SU-DHL-6 (cell line): Measurements from ENCODE around the gene FAM89A.

ENCODE experiments used
- H2AFZ ChIP-seq: fragments of 200-600 bp; sonication (generic); 2 replicates; pipeline ENCODE4 v1.6.1; 2014; ENCODE audit warnings: low read depth, mild to moderate bottlenecking, moderate library complexity, mixed read lengths, antibody characterized with exemption, low read length; ENCODE audit not compliant: severe bottlenecking
- H3F3A ChIP-seq: fragments of 200-600 bp; shearing (Covaris generic); 2 replicates; pipeline ENCODE4 v1.6.0; 2016; ENCODE audit warnings: antibody characterized with exemption, mild to moderate bottlenecking; ENCODE audit not compliant: insufficient read depth
- H3K27ac ChIP-seq: fragments of 200-600 bp; sonication (generic); 2 replicates; pipeline ENCODE4 v1.5.1; 2016; ENCODE audit warnings: low read depth, mild to moderate bottlenecking, low read length, moderate library complexity, mixed read lengths
- H3K27me3 ChIP-seq: fragments of 200-600 bp; sonication (generic), shearing (Covaris generic); 2 replicates; pipeline ENCODE4 v1.6.0; 2014; ENCODE audit warnings: mild to moderate bottlenecking, low read length
- H3K36me3 ChIP-seq: fragments of 200-600 bp; sonication (generic); 2 replicates; pipeline ENCODE4 v1.6.1; 2014; ENCODE audit warnings: mild to moderate bottlenecking, low read length, mixed read lengths
- H3K4me2 ChIP-seq: fragments of 300-600, 200-600 bp; shearing (Covaris generic), sonication (generic); 2 replicates; pipeline ENCODE4 v1.6.0; 2014; ENCODE audit warnings: low read length, low read depth, mild to moderate bottlenecking; ENCODE audit not compliant: poor library complexity, severe bottlenecking
- H3K4me3 ChIP-seq: fragments of 200-600 bp; sonication (generic); 2 replicates; pipeline ENCODE4 v1.5.1; 2014; ENCODE audit warnings: antibody characterized with exemption, low read length, mild to moderate bottlenecking, mixed read lengths; ENCODE audit not compliant: insufficient read depth, poor library complexity, severe bottlenecking
- H3K79me2 ChIP-seq: fragments of 200-600 bp; sonication (generic); 2 replicates; pipeline ENCODE4 v1.6.1; 2014; ENCODE audit warnings: mild to moderate bottlenecking, low read length, moderate library complexity; ENCODE audit not compliant: insufficient read depth
- H3K9ac ChIP-seq: fragments of 200-600 bp; sonication (generic); 2 replicates; pipeline ENCODE4 v1.7.0; 2014; ENCODE audit warnings: mild to moderate bottlenecking, low read length
- H3K9me2 ChIP-seq: fragments of 200-600 bp; sonication (generic); replicated peaks from 2 replicates; pipeline ENCODE4 v1.6.1; 2014; ENCODE audit warnings: low read length; ENCODE audit not compliant: insufficient read depth
- H3K9me3 ChIP-seq: fragments of 200-600 bp; sonication (generic); 2 replicates; pipeline ENCODE4 v1.6.1; 2014; ENCODE audit warnings: low read length, mixed read lengths; ENCODE audit not compliant: insufficient read depth
- H4K20me1 ChIP-seq: fragments of 200-600 bp; sonication (generic); 2 replicates; pipeline ENCODE4 v1.6.1; 2014; ENCODE audit warnings: low read depth, mild to moderate bottlenecking, antibody characterized with exemption, low read length, moderate library complexity, mixed read lengths
- EZH2phosphoT487 ChIP-seq: fragments of 200-600 bp; sonication (generic), shearing (Covaris generic); conservative IDR thresholded peaks from 2 replicates; pipeline ENCODE4 v1.6.1; 2018; ENCODE audit warnings: mild to moderate bottlenecking, antibody characterized with exemption, low read length, moderate library complexity, mixed read lengths
- TF ChIP-seq, protein P1 (sequence below): fragments of 200-600 bp; sonication (generic); IDR thresholded peaks from one replicate; pipeline ENCODE4 v1.5.1; 2017; ENCODE audit warnings: antibody characterized with exemption, mild to moderate bottlenecking, low read length, moderate library complexity; ENCODE audit not compliant: insufficient read depth, poor library complexity, severe bottlenecking

The FAM89A gene

GRCh38 chr1:231057410-231057809, 17.4 kb upstream of the FAM89A start:
- Histone ChIP-seq H3K9me3 (no peaks in the 10 kb centered on the region), H3K36me3 (no peaks in the 10 kb centered on the region), H3F3A (no peaks in the 10 kb centered on the region), H3K9ac (no peak overlapping the region), H3K4me2 (no peak overlapping the region), H3K27me3 (no peaks in the 10 kb centered on the region), H3K4me3 (no peak overlapping the region), H3K79me2 (no peaks in the 10 kb centered on the region), H4K20me1 (no peaks in the 10 kb centered on the region), H2AFZ (no peak overlapping the region), H3K27ac (no peak overlapping the region), H3K9me2 (no peaks in the 10 kb centered on the region)
- TF ChIP-seq, protein P1, sequence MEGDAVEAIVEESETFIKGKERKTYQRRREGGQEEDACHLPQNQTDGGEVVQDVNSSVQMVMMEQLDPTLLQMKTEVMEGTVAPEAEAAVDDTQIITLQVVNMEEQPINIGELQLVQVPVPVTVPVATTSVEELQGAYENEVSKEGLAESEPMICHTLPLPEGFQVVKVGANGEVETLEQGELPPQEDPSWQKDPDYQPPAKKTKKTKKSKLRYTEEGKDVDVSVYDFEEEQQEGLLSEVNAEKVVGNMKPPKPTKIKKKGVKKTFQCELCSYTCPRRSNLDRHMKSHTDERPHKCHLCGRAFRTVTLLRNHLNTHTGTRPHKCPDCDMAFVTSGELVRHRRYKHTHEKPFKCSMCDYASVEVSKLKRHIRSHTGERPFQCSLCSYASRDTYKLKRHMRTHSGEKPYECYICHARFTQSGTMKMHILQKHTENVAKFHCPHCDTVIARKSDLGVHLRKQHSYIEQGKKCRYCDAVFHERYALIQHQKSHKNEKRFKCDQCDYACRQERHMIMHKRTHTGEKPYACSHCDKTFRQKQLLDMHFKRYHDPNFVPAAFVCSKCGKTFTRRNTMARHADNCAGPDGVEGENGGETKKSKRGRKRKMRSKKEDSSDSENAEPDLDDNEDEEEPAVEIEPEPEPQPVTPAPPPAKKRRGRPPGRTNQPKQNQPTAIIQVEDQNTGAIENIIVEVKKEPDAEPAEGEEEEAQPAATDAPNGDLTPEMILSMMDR = no peak
- TF ChIP-seq EZH2phosphoT487 = no peak

DNA sequence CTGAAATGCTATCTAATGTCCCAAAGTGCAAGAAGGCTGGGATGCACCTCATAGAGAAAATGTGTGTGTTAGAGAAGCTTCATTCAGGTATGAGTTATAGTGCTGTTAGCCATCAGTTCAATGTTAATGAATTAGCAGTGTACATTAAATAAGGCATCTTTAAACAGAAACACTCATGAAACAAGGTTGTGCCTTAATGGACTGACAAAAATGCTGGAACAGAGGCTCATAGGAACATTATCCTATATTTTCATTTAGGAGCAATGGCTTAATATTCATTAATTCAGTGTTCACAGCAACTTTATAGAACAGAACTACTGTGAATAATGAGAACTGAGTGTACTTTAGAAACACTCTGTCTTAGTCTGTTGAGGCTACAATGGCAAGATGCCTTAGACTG, 15.2 kb upstream of the FAM89A start:
- H2AFZ ChIP-seq = no peak overlapping the region
- no peak overlapping the region for H3K9ac ChIP-seq
- TF ChIP-seq EZH2phosphoT487 = no peak
- TF ChIP-seq, protein P1 = no peak
- H3K4me3 ChIP-seq = no peak overlapping the region
- no peaks in the 10 kb centered on the region for H3K27me3 ChIP-seq
- H3K27ac ChIP-seq = no peak overlapping the region
- no peak overlapping the region for H3K4me2 ChIP-seq
- H3K9me3 ChIP-seq = no peaks in the 10 kb centered on the region
- no peaks in the 10 kb centered on the region for H3K79me2 ChIP-seq
- no peaks in the 10 kb centered on the region for H4K20me1 ChIP-seq
- no peaks in the 10 kb centered on the region for H3K9me2 ChIP-seq
- H3K36me3 ChIP-seq = no peaks in the 10 kb centered on the region
- H3F3A ChIP-seq = no peaks in the 10 kb centered on the region

GRCh38 chr1:231053493-231054162, 13.6 kb upstream of the FAM89A start:
- H3K9me3 ChIP-seq = no peaks in the 10 kb centered on the region

More at GRCh38 chr1:231053493-231054162, 13.6 kb upstream of the FAM89A start:
- H3K27me3 ChIP-seq = no peaks in the 10 kb centered on the region
- no peak for TF ChIP-seq EZH2phosphoT487
- TF ChIP-seq, protein P1 = no peak
- no peaks in the 10 kb centered on the region for H3K79me2 ChIP-seq
- no peaks in the 10 kb centered on the region for H3K9me2 ChIP-seq
- no peak overlapping the region for H2AFZ ChIP-seq
- H3K9ac ChIP-seq = no peak overlapping the region
- no peaks in the 10 kb centered on the region for H3F3A ChIP-seq
- no peaks in the 10 kb centered on the region for H4K20me1 ChIP-seq
- no peak overlapping the region for H3K4me3 ChIP-seq
- H3K36me3 ChIP-seq = no peaks in the 10 kb centered on the region
- H3K4me2 ChIP-seq = no peak overlapping the region
- H3K27ac ChIP-seq = no peak overlapping the region
